ENCODE data around the gene SLC37A3. TPM values are rescaled to one million over a fixed set of nuclear protein-coding genes. Genes with fewer than 3 reads are reported as not detected.

The SLC37A3 gene
- total RNA-seq, 1 donor from 2014 or later: 31.1 TPM

DNA sequence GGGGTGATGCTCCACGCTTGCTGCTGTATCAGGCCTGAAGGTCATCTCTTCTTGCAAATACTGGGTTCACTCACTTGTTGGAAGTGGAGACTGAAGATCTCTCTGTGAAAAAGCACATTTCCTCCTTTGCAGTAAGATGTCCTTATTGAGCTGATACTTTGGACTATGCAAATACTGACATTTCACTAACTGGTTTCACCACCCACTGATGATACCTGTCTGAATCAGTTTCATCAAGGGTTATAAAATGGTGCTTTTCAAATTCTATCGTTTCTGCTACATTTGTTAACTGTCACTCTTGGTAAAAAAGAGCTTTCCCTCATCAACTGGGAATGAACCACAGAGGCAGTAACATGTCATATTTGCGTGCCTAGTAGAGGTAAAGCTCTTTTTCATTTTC lies 41.0 kb upstream of the SLC37A3 start:
- Histone ChIP-seq H3K27me3 (ENCODE audit: low read depth) (no peaks in the 10 kb centered on the region), H3K4me3 (no peak overlapping the region), H3K36me3 (no peaks in the 10 kb centered on the region), H3K9me3 (no peaks in the 10 kb centered on the region), H3K4me1 (no peaks in the 10 kb centered on the region), H3K27ac (no peak overlapping the region)
- no peak for ATAC-seq
- no peak for DNase-seq
- intact Hi-C loops (cut with DNase I): no loop called here
- TF ChIP-seq, protein P1, sequence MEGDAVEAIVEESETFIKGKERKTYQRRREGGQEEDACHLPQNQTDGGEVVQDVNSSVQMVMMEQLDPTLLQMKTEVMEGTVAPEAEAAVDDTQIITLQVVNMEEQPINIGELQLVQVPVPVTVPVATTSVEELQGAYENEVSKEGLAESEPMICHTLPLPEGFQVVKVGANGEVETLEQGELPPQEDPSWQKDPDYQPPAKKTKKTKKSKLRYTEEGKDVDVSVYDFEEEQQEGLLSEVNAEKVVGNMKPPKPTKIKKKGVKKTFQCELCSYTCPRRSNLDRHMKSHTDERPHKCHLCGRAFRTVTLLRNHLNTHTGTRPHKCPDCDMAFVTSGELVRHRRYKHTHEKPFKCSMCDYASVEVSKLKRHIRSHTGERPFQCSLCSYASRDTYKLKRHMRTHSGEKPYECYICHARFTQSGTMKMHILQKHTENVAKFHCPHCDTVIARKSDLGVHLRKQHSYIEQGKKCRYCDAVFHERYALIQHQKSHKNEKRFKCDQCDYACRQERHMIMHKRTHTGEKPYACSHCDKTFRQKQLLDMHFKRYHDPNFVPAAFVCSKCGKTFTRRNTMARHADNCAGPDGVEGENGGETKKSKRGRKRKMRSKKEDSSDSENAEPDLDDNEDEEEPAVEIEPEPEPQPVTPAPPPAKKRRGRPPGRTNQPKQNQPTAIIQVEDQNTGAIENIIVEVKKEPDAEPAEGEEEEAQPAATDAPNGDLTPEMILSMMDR (IDR thresholded peaks at IDR 0.05): no peak

DNA sequence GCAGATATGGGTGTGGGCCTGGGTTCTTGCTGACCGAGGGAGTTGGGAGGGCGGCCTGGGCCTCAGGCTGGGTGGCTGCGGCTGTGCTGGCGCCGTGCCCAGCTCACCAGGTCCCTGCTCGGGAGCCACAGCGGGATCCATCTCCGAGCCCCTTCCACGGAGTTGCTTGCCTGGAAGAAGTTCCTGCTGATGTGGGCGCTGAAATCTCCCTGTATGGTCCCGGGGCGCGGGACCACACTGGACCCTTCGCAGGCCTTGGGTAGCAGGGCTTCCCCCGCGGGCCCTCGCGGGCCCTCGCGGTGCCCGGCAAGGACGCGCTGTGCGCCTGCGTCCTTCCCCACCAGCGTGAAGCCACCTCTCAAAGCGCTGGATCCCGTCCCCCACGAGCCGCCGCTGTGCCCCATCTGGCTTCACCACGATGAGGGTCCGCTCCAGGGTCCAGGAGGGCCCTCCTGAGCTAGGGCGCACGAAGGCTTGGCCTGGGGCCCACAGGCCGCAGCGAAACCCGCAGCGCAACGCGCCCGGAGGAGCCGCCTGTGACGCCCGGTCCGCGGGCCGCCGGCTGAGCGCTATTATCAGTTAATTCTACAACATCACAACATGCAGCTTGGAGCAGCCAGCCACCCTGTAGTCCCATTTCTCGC lies 37.0 kb upstream of the SLC37A3 start:
- H3K36me3 ChIP-seq: no peaks in the 10 kb centered on the region
- no peak overlapping the region for H3K27ac ChIP-seq
- H3K9me3 ChIP-seq: no peaks in the 10 kb centered on the region
- H3K27me3 ChIP-seq (ENCODE audit: low read depth): no peaks in the 10 kb centered on the region
- ATAC-seq (peak in 1 of 2 donors; percentile 59), DNase-seq (no peak)
- intact Hi-C loops (cut with DNase I): no loop called here
- TF ChIP-seq, protein P1 (IDR thresholded peaks at IDR 0.05): no peak
- no peaks in the 10 kb centered on the region for H3K4me1 ChIP-seq
- peak overlapping the region; percentile 28 for H3K4me3 ChIP-seq

DNA sequence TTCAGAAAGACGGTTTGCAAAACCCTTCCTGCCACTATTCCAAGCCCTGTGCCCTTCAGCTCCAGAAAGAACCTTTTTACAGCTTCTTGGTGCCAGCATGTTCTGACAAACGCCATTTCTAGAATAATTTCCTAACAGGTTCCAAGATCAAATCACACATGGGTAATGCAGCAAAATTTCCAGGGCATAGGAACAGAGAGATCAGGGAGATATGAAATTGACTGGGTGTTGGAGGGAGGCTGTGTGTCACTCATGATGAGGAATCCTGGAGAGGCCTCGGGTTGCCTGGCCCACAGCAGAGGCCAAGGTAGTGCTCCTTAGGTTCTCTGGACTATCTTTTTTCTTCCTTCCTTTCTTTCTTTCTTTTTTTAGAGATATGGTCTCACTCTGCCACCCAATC lies 35.1 kb upstream of the SLC37A3 start:
- Histone ChIP-seq H3K4me3 (no peak overlapping the region), H3K4me1 (no peaks in the 10 kb centered on the region), H3K36me3 (no peaks in the 10 kb centered on the region), H3K9me3 (no peaks in the 10 kb centered on the region), H3K27me3 (ENCODE audit: low read depth) (no peaks in the 10 kb centered on the region), H3K27ac (no peak overlapping the region)
- TF ChIP-seq, protein P1 (IDR thresholded peaks at IDR 0.05): no peak
- DNase-seq (no peak), ATAC-seq (no peak)
- intact Hi-C loops (cut with DNase I): no loop called here

DNA sequence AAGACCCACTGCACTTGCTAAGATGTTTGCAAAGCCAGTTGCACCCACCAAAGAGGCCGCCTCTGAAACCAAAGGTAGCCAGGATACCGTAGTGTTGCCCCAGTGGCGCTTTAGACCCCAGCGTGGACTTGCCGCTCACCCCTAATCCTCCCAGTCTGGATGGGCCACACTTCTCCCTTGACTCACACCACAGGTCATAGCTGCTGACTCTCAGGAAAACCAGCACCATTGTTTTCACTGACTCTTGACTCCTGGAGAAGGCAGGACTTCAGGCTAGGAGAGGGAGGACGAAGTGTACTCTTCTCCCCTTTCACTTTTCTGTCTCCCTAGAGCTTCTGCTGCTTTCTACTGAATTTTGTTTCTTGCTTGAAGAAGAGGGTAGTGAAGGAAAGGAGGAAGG lies 27.8 kb upstream of the SLC37A3 start:
- TF ChIP-seq, protein P1 (IDR thresholded peaks at IDR 0.05): no peak
- H3K4me3 ChIP-seq: no peak overlapping the region
- ATAC-seq (no peak), DNase-seq (no peak)
- H3K4me1 ChIP-seq: no peaks in the 10 kb centered on the region
- H3K36me3 ChIP-seq: no peaks in the 10 kb centered on the region
- intact Hi-C loops (cut with DNase I): no loop called here
- H3K27ac ChIP-seq: no peak overlapping the region
- H3K9me3 ChIP-seq: no peaks in the 10 kb centered on the region
- no peaks in the 10 kb centered on the region for H3K27me3 ChIP-seq (ENCODE audit: low read depth)

DNA sequence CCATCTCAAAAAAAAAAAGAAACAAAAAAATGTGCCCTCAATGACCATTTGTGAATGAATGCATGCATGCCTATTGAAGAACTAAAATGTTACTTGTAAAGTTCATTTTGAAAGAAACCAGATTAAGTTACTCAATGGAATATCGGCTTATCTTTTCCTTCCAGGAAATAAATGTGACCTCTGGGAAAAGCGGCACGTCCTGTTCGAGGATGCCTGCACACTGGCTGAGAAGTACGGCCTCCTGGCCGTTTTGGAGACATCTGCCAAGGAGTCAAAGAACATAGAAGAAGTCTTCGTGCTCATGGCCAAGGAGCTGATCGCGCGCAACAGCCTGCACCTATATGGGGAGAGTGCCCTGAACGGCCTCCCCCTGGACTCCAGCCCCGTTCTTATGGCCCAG lies 27.4 kb upstream of the SLC37A3 start:
- no peak for DNase-seq
- Histone ChIP-seq H3K4me1 (no peaks in the 10 kb centered on the region), H3K27me3 (ENCODE audit: low read depth) (no peaks in the 10 kb centered on the region), H3K4me3 (no peak overlapping the region), H3K36me3 (no peaks in the 10 kb centered on the region), H3K27ac (no peak overlapping the region), H3K9me3 (no peaks in the 10 kb centered on the region)
- intact Hi-C loops (cut with DNase I): no loop called here
- TF ChIP-seq, protein P1 (IDR thresholded peaks at IDR 0.05): no peak
- ATAC-seq: no peak
